T-helper 1 cell treated with Interleukin-12 subunit alpha and Interleukin-12 subunit beta and Interleukin-4 antibody, amounts not matched to agents 30 ng/mL and 1 ng/mL, for 36 hours (primary cell): ENCODE data around the gene DPEP2NB. TPM values are rescaled to one million over a fixed set of nuclear protein-coding genes. Genes with fewer than 3 reads are reported as not detected.

ENCODE experiments used
- intact Hi-C: fragments of 100-400 bp; cut with micrococcal nuclease; formaldehyde crosslinking; loops from one replicate; pipeline ENCODE4 v1.15.1; 2024
- total RNA-seq: library from RNA; stranded (reverse); gene quantifications from 2 replicates; pipeline ENCODE4 v1.2.3, GENCODE V29; 2022

The DPEP2NB gene
- total RNA-seq, 1 donor from 2014 or later: not detected

DNA sequence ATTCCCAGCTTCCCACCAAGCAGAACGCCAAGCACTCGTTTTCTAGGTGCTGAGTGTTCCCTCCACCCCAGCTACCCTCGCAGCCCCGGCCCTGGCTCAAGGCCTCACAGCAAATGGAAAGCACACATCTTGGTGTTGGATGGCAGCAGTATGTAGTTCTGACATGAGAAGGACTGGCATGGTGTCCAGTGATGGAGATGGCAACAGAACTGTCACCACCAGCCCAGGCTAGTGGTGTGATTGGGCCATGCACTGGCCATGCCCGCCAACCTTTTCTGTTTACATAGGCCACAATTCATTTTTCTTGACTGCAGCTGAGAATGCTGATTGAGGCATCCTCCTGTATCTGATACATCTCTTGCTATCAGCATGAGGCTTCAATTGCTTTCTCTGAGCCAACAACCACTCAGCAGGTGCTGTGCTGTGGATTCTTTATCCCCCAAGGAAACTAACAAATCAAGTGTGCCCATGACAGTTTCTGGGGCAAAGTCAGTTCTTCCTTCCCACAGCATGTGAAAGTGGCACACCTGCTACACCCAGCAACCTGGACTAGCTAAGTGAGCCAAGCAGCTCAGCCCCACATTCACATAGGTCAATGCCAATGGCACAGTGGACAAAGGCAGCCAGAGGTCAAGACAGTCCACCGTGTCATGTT lies 51.1 kb downstream of the DPEP2NB start:
- intact Hi-C loops: no loop called here

DNA sequence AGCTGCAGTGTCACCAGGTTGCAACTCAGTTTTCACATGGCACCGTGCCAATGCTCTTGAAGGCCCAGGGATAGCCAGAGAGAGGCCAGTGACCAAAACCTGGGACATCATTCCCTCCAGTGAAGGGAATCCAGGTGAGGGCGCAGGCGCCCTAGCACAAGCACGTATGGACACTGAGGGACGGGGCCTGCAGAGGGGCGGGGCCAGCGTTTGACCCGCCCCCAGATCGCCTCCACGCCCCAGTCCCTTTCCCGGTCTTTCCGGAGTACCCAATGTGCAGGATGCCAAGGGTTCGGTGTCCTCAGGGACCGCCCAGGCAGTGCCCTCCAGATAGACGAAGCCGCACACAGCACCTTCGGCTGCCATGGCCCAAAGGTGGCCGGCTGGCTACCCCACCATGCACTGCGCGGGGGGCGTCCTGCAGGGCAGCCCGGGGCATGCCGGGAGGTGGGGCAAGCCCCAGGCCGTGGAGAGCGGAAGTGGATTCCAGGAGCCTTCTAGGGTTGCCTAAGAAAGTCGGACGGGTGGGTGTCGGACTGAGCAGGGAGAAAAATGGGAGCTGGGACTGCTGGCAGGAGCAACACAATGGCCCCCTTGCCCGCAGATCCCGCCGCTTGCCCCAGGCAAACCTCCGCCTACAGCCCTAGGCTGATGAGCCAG lies 51.9 kb downstream of the DPEP2NB start:
- intact Hi-C loops: no loop called here

Other genes with a start within 250 kb of the DPEP2NB start
- 34.4 and 36.4 TPM in 2 replicates for gene RANBP10, start 209.4 kb downstream of the DPEP2NB start, total RNA-seq
- gene TSNAXIP1, start 209.0 kb downstream of the DPEP2NB start, total RNA-seq: 0.32 and 0.61 TPM in 2 replicates
- 39.5 and 42.0 TPM in 2 replicates for gene THAP11, start 173.6 kb downstream of the DPEP2NB start, total RNA-seq
- 126 and 132 TPM in 2 replicates for gene NUTF2, start 169.0 kb downstream of the DPEP2NB start, total RNA-seq
- 56.0 and 60.9 TPM in 2 replicates for gene CENPT, start 168.2 kb downstream of the DPEP2NB start, total RNA-seq
- 120 and 137 TPM in 2 replicates for gene EDC4, start 142.9 kb downstream of the DPEP2NB start, total RNA-seq
- 0.59 TPM in 1 of 2 replicates, not detected in the other for gene NRN1L, start 131.0 kb downstream of the DPEP2NB start, total RNA-seq
- 24.0 and 24.1 TPM in 2 replicates for gene PSKH1, start 122.7 kb downstream of the DPEP2NB start, total RNA-seq
- 9.5 and 10.9 TPM in 2 replicates for gene CTRL, start 84.0 kb downstream of the DPEP2NB start, total RNA-seq
- 357 and 364 TPM in 2 replicates for gene PSMB10, start 79.1 kb downstream of the DPEP2NB start, total RNA-seq
- gene LCAT, start 71.8 kb downstream of the DPEP2NB start, total RNA-seq: 16.0 and 24.7 TPM in 2 replicates
- 48.1 and 48.6 TPM in 2 replicates for gene SLC12A4, start 47.3 kb downstream of the DPEP2NB start, total RNA-seq
- 0.12 and 0.22 TPM in 2 replicates for gene DPEP3, start 35.4 kb downstream of the DPEP2NB start, total RNA-seq
- gene DPEP2, start 16.4 kb downstream of the DPEP2NB start, total RNA-seq: 14.4 and 16.1 TPM in 2 replicates
- gene DDX28, start 7.3 kb upstream of the DPEP2NB start, total RNA-seq: 17.9 and 18.0 TPM in 2 replicates
- gene DUS2, start 7.4 kb upstream of the DPEP2NB start, total RNA-seq: 24.8 and 27.8 TPM in 2 replicates
- gene NFATC3, start 69.5 kb upstream of the DPEP2NB start, total RNA-seq: 149 and 150 TPM in 2 replicates
- gene ESRP2, start 220.2 kb upstream of the DPEP2NB start, total RNA-seq: not detected in 2 replicates
- 11.1 and 11.8 TPM in 2 replicates for gene PLA2G15, start 229.5 kb upstream of the DPEP2NB start, total RNA-seq
- 125 and 128 TPM in 2 replicates for gene SLC7A6, start 248.6 kb upstream of the DPEP2NB start, total RNA-seq